ENCODE results near the gene LRRC4C.

The LRRC4C gene

GRCh38 chr11:40219401-40219800, 1240.1 kb downstream of the LRRC4C start:
- DNase-seq (ENCODE audit: low spot score) (no peak), ATAC-seq (ENCODE audit: low read depth) (no peak)
- TF ChIP-seq, protein P1, sequence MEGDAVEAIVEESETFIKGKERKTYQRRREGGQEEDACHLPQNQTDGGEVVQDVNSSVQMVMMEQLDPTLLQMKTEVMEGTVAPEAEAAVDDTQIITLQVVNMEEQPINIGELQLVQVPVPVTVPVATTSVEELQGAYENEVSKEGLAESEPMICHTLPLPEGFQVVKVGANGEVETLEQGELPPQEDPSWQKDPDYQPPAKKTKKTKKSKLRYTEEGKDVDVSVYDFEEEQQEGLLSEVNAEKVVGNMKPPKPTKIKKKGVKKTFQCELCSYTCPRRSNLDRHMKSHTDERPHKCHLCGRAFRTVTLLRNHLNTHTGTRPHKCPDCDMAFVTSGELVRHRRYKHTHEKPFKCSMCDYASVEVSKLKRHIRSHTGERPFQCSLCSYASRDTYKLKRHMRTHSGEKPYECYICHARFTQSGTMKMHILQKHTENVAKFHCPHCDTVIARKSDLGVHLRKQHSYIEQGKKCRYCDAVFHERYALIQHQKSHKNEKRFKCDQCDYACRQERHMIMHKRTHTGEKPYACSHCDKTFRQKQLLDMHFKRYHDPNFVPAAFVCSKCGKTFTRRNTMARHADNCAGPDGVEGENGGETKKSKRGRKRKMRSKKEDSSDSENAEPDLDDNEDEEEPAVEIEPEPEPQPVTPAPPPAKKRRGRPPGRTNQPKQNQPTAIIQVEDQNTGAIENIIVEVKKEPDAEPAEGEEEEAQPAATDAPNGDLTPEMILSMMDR (IDR thresholded peaks at IDR 0.05; ENCODE audit: poor library complexity, severe bottlenecking), result no peak
- peaks cover 5% of the 10 kb centered on the region for H3K27me3 ChIP-seq (ENCODE audit: insufficient read depth, poor library complexity, severe bottlenecking)
- H3K4me3 ChIP-seq (ENCODE audit: severe bottlenecking), result no peak overlapping the region
- H3K27ac ChIP-seq (ENCODE audit: poor library complexity, severe bottlenecking), result no peak overlapping the region
- H3K9me3 ChIP-seq (ENCODE audit: severe bottlenecking), result no peaks in the 10 kb centered on the region
- no peaks in the 10 kb centered on the region for H3K36me3 ChIP-seq (ENCODE audit: low read depth)
- H3K4me1 ChIP-seq (ENCODE audit: insufficient read depth, poor library complexity, severe bottlenecking), result no peaks in the 10 kb centered on the region

- TF ChIP-seq, protein P1 (IDR thresholded peaks at IDR 0.05; ENCODE audit: poor library complexity, severe bottlenecking), result no peak
- H3K36me3 ChIP-seq (ENCODE audit: low read depth), result no peaks in the 10 kb centered on the region
- DNase-seq (ENCODE audit: low spot score), result no peak
- H3K27ac ChIP-seq (ENCODE audit: poor library complexity, severe bottlenecking), result no peak overlapping the region
- no peaks in the 10 kb centered on the region for H3K4me1 ChIP-seq (ENCODE audit: insufficient read depth, poor library complexity, severe bottlenecking)
- no peak for ATAC-seq (ENCODE audit: low read depth)
- H3K9me3 ChIP-seq (ENCODE audit: severe bottlenecking), result no peaks in the 10 kb centered on the region
- H3K27me3 ChIP-seq (ENCODE audit: insufficient read depth, poor library complexity, severe bottlenecking), result peaks cover 17% of the 10 kb centered on the region
- no peak overlapping the region for H3K4me3 ChIP-seq (ENCODE audit: severe bottlenecking)
These were observed 1243.9 kb downstream of the LRRC4C start for GRCh38 chr11:40215556-40215955.

GRCh38 chr11:40207416-40207815, 1252.0 kb downstream of the LRRC4C start:
- ATAC-seq (ENCODE audit: low read depth) (no peak), DNase-seq (ENCODE audit: low spot score) (no peak)
- H3K4me3 ChIP-seq (ENCODE audit: severe bottlenecking), result no peak overlapping the region
- H3K27me3 ChIP-seq (ENCODE audit: insufficient read depth, poor library complexity, severe bottlenecking), result peaks cover 35% of the 10 kb centered on the region
- TF ChIP-seq, protein P1 (IDR thresholded peaks at IDR 0.05; ENCODE audit: poor library complexity, severe bottlenecking), result no peak
- H3K9me3 ChIP-seq (ENCODE audit: severe bottlenecking), result no peaks in the 10 kb centered on the region
- H3K4me1 ChIP-seq (ENCODE audit: insufficient read depth, poor library complexity, severe bottlenecking), result no peaks in the 10 kb centered on the region
- no peak overlapping the region for H3K27ac ChIP-seq (ENCODE audit: poor library complexity, severe bottlenecking)
- no peaks in the 10 kb centered on the region for H3K36me3 ChIP-seq (ENCODE audit: low read depth)

DNA sequence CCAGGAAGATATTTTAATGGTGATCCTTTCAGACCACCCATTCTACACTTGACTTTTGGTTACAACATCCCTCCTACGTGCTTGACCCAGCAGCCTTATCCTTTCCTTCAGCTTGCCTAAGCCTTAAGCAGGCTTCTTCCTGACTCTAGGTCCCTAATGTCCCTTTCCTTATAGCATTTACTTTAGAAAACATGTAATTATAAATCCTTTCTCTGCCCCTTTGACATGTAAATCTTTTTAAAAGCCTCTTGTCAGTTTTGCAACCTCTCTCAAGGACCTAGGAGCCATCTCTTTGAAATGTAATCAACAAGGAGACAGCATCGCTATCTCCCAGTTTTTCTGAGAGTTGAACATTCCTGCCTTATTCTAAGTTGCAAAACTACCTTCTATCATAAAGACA, 1255.2 kb downstream of the LRRC4C start:
- no peaks in the 10 kb centered on the region for H3K9me3 ChIP-seq (ENCODE audit: severe bottlenecking)
- TF ChIP-seq, protein P1 (IDR thresholded peaks at IDR 0.05; ENCODE audit: poor library complexity, severe bottlenecking), result no peak
- no peak for ATAC-seq (ENCODE audit: low read depth)
- no peak overlapping the region for H3K4me3 ChIP-seq (ENCODE audit: severe bottlenecking)
- H3K4me1 ChIP-seq (ENCODE audit: insufficient read depth, poor library complexity, severe bottlenecking), result no peaks in the 10 kb centered on the region
- no peaks in the 10 kb centered on the region for H3K36me3 ChIP-seq (ENCODE audit: low read depth)
- no peak for DNase-seq (ENCODE audit: low spot score)
- H3K27me3 ChIP-seq (ENCODE audit: insufficient read depth, poor library complexity, severe bottlenecking), result peaks cover 15% of the 10 kb centered on the region
- H3K27ac ChIP-seq (ENCODE audit: poor library complexity, severe bottlenecking), result no peak overlapping the region

- TF ChIP-seq, protein P1 (IDR thresholded peaks at IDR 0.05; ENCODE audit: poor library complexity, severe bottlenecking), result no peak
- Histone ChIP-seq H3K36me3 (ENCODE audit: low read depth) (no peaks in the 10 kb centered on the region), H3K4me1 (ENCODE audit: insufficient read depth, poor library complexity, severe bottlenecking) (no peaks in the 10 kb centered on the region), H3K27me3 (ENCODE audit: insufficient read depth, poor library complexity, severe bottlenecking) (peaks cover 9% of the 10 kb centered on the region), H3K9me3 (ENCODE audit: severe bottlenecking) (no peaks in the 10 kb centered on the region), H3K4me3 (ENCODE audit: severe bottlenecking) (no peak overlapping the region), H3K27ac (ENCODE audit: poor library complexity, severe bottlenecking) (no peak overlapping the region)
- ATAC-seq (ENCODE audit: low read depth) (no peak), DNase-seq (ENCODE audit: low spot score) (no peak)
These were observed 1255.8 kb downstream of the LRRC4C start for GRCh38 chr11:40203606-40204005.
